Bronchial epithelial cell (primary cell): ENCODE measurements around the gene IGF1R. TPM values are rescaled to one million over a fixed set of nuclear protein-coding genes. Genes with fewer than 3 reads are reported as not detected.

Experiments
- DNase-seq: peaks from one replicate; pipeline ENCODE4 v3.0.0-alpha.2; 2010; ENCODE audit warnings: low read depth
- FAIRE-seq: peaks from 2 replicates; lab custom pipeline; 2011; peaks lifted over from hg19 to GRCh38; lab: Jason Lieb, UNC
- H3K27me3 ChIP-seq: 2 replicates; pipeline ENCODE4 v1.5.1; 2011; ENCODE audit warnings: low read length; ENCODE audit not compliant: control insufficient read depth, insufficient read depth
- H3K36me3 ChIP-seq: 2 replicates; pipeline ENCODE4 v1.5.1; 2011; ENCODE audit warnings: low read length; ENCODE audit not compliant: control insufficient read depth, insufficient read depth
- H3K4me3 ChIP-seq: 2 replicates; pipeline ENCODE4 v1.5.1; 2011; ENCODE audit warnings: mild to moderate bottlenecking, low read depth, low read length, control low read depth
- CTCF ChIP-seq: IDR thresholded peaks from 2 replicates; pipeline ENCODE4 v1.5.1; 2011; ENCODE audit warnings: mild to moderate bottlenecking, moderate library complexity, low read length, control low read depth, inconsistent platforms; ENCODE audit not compliant: insufficient read depth, severe bottlenecking
- total RNA-seq: library from RNA; depleted of rRNA; stranded (reverse); fragments of >200 nt; gene quantifications from 2 replicates; pipeline ENCODE4 v1.2.1, GENCODE V29; 2014

IGF1R gene
- total RNA-seq, 1 donor from 2014 or later: 39.5 TPM

- FAIRE-seq (no peak), DNase-seq (no peak)
- peaks cover 5% of the 10 kb centered on the region for H3K36me3 ChIP-seq
- no peaks in the 10 kb centered on the region for H3K27me3 ChIP-seq
- no peak overlapping the region for H3K4me3 ChIP-seq
- no peak for TF ChIP-seq CTCF
Measured at GRCh38 chr15:98827217-98827616, 178.9 kb downstream of the IGF1R start.

GRCh38 chr15:98830034-98830634 is 181.8 kb downstream of the IGF1R start:
- no peak for FAIRE-seq
- Histone ChIP-seq H3K27me3 (no peaks in the 10 kb centered on the region), H3K4me3 (no peak overlapping the region), H3K36me3 (peaks cover 5% of the 10 kb centered on the region)
- TF ChIP-seq CTCF: no peak
- DNase-seq: no peak

- DNase-seq (no peak), FAIRE-seq (no peak)
- H3K36me3 ChIP-seq: peaks cover 3% of the 10 kb centered on the region
- TF ChIP-seq CTCF: no peak
- H3K4me3 ChIP-seq: no peak overlapping the region
- H3K27me3 ChIP-seq: no peaks in the 10 kb centered on the region
Measured at GRCh38 chr15:98834976-98835375, 186.6 kb downstream of the IGF1R start.

GRCh38 chr15:98835876-98836275 is 187.5 kb downstream of the IGF1R start:
- H3K36me3 ChIP-seq: peaks cover 2% of the 10 kb centered on the region
- no peaks in the 10 kb centered on the region for H3K27me3 ChIP-seq
- no peak for TF ChIP-seq CTCF
- H3K4me3 ChIP-seq: no peak overlapping the region
- FAIRE-seq (no peak), DNase-seq (no peak)

GRCh38 chr15:98838387-98839259 is 190.3 kb downstream of the IGF1R start:
- Histone ChIP-seq H3K36me3 (no peaks in the 10 kb centered on the region), H3K27me3 (no peaks in the 10 kb centered on the region), H3K4me3 (no peak overlapping the region)
- no peak for TF ChIP-seq CTCF
- FAIRE-seq (no peak), DNase-seq (no peak)
